ENCODE data around the gene MGAT3. TPM values are rescaled to one million over a fixed set of nuclear protein-coding genes. Genes with fewer than 3 reads are reported as not detected.

MGAT3 gene
- total RNA-seq, 1 experiment from 2014 or later: 0.20 TPM

DNA sequence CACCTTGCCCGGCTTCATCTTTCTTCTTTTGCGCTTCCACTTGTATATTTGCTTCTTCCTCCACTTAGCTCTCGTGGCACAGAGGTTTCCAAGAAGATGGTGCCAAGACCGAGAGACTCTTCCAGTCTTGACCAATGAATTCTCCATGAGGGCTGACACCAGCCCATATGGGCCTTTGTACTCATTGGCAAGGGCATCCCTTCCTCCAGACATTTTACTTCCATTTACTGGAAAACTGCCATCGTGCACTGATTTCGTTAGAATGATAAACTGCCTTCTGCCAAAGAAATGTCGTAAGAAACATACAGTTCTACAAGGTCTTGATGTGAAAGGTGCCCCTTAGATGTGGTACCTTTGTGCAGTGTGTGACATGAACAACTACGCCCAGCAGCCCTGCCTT is 40.6 kb downstream of the MGAT3 start:
- Histone ChIP-seq H3K4me3 (replicated peaks in 1 of 2; ENCODE audit: low read depth in 1 of 2, low read length in 2 of 2) (no peak overlapping the region), H3K9me3 (ENCODE audit: control insufficient read depth in 1 of 2, insufficient read depth in 1 of 2, low read depth in 1 of 2, low read length in 2 of 2) (no peaks in the 10 kb centered on the region), H3K27me3 (ENCODE audit: insufficient read depth, low read length) (no peaks in the 10 kb centered on the region), H3K9ac (ENCODE audit: low read length) (no peak overlapping the region), H3K27ac (ENCODE audit: low read depth, low read length) (no peak overlapping the region), H4K20me1 (ENCODE audit: insufficient read depth) (no peaks in the 10 kb centered on the region), H3K4me2 (ENCODE audit: low read length) (no peak overlapping the region), H3K9me2 (ENCODE audit: insufficient read depth) (no peaks in the 10 kb centered on the region), H2AFZ (ENCODE audit: low read depth, low read length, poor library complexity, severe bottlenecking) (no peak overlapping the region), H3K4me1 (ENCODE audit: control insufficient read depth in 1 of 2, insufficient read depth in 2 of 2, low read length in 2 of 2) (peaks cover 17 to 49% of the 10 kb centered on the region in 2 experiments), H3K36me3 (ENCODE audit: control insufficient read depth in 1 of 2, insufficient read depth in 2 of 2, low read length in 2 of 2) (no peaks in the 10 kb centered on the region), H3K79me2 (ENCODE audit: insufficient read depth, low read length) (peaks cover 3% of the 10 kb centered on the region)
- CTCF ChIA-PET: interaction anchor here (1.3 to 9.0 kb wide), 2 partner anchors 32 to 680 kb away, joined by 3 to 86 read pairs; partner anchors contain the start of gene TNRC6B
- POLR2A ChIA-PET: interaction anchor here (1.8 to 1.9 kb wide), 2 partner anchors 22 to 25 kb away, joined by 5 to 21 read pairs; partner anchors contain the start of gene ATF4
- no peak for DNase-seq (ENCODE audit: low read depth, low spot score)
- TF ChIP-seq EGR1 (IDR thresholded peaks at IDR 0.05; ENCODE audit: low read depth) (no peak), ZBTB33 (IDR thresholded peaks at IDR 0.05; ENCODE audit: extremely low read depth, insufficient replicate concordance, low read length) (no peak), ZFX (IDR thresholded peaks at IDR 0.05) (no peak), POLR2AphosphoS5 (IDR thresholded peaks at IDR 0.05; ENCODE audit: low read depth, low read length) (no peak), TCF7L2 (IDR thresholded peaks at IDR 0.05; ENCODE audit: borderline replicate concordance, extremely low read depth, insufficient read depth, insufficient read length) (no peak), POLR2A (IDR thresholded peaks at IDR 0.05; ENCODE audit: borderline replicate concordance, extremely low read depth, insufficient read depth, insufficient read length) (no peak), ATF3 (IDR thresholded peaks at IDR 0.05) (no peak), ZNF274 (IDR thresholded peaks at IDR 0.05; ENCODE audit: low read depth, low read length) (no peak), ELF1 (IDR thresholded peaks at IDR 0.05; ENCODE audit: borderline replicate concordance, low read depth) (no peak), CBX3 (IDR thresholded peaks at IDR 0.05; ENCODE audit: low read depth) (no peak), CEBPB (IDR thresholded peaks at IDR 0.05; ENCODE audit: low read depth) (no peak), SRF (IDR thresholded peaks at IDR 0.05; ENCODE audit: low read depth) (no peak), EZH2 (IDR thresholded peaks at IDR 0.05) (no peak), EZH2phosphoT487 (IDR thresholded peaks at IDR 0.05; ENCODE audit: borderline replicate concordance) (no peak), JUND (IDR thresholded peaks at IDR 0.05) (no peak), RAD21 (IDR thresholded peaks at IDR 0.05; ENCODE audit: low read depth) (no peak), FOSL1 (IDR thresholded peaks at IDR 0.05; ENCODE audit: low read depth) (no peak)
- TF ChIP-seq, protein P1, sequence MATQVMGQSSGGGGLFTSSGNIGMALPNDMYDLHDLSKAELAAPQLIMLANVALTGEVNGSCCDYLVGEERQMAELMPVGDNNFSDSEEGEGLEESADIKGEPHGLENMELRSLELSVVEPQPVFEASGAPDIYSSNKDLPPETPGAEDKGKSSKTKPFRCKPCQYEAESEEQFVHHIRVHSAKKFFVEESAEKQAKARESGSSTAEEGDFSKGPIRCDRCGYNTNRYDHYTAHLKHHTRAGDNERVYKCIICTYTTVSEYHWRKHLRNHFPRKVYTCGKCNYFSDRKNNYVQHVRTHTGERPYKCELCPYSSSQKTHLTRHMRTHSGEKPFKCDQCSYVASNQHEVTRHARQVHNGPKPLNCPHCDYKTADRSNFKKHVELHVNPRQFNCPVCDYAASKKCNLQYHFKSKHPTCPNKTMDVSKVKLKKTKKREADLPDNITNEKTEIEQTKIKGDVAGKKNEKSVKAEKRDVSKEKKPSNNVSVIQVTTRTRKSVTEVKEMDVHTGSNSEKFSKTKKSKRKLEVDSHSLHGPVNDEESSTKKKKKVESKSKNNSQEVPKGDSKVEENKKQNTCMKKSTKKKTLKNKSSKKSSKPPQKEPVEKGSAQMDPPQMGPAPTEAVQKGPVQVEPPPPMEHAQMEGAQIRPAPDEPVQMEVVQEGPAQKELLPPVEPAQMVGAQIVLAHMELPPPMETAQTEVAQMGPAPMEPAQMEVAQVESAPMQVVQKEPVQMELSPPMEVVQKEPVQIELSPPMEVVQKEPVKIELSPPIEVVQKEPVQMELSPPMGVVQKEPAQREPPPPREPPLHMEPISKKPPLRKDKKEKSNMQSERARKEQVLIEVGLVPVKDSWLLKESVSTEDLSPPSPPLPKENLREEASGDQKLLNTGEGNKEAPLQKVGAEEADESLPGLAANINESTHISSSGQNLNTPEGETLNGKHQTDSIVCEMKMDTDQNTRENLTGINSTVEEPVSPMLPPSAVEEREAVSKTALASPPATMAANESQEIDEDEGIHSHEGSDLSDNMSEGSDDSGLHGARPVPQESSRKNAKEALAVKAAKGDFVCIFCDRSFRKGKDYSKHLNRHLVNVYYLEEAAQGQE (IDR thresholded peaks at IDR 0.05; ENCODE audit: low read depth): no peak
- intact Hi-C loops (cut with micrococcal nuclease): no loop called here
- BruUV-seq (replicated peaks): no TSS peak
- ATAC-seq: no peak
- RAD21 ChIA-PET (ENCODE audit: low non-redundant PET in 1 of 2, low total read pairs in 2 of 2, uncharacterized antibody in 2 of 2, unreplicated experiment in 2 of 2): no interaction called here

Measured in HCT116 (cell line).